Activated CD4-positive, alpha-beta memory T cell treated with anti-CD3 and anti-CD28 coated beads for 36 hours (primary cell): ENCODE measurements around the gene CKMT2. TPM values are rescaled to one million over a fixed set of nuclear protein-coding genes. Genes with fewer than 3 reads are reported as not detected.

Experiments used
- CTCF ChIA-PET: fragments of 350-600 bp; sonication (Branson Sonifier 250); formaldehyde crosslinking; loops from one replicate; lab custom pipeline; 2021; ENCODE audit warnings: antibody characterized with exemption, inconsistent platforms; lab: Charles Lee
- POLR2A ChIA-PET: fragments of 350-600 bp; sonication (Branson Sonifier 250); formaldehyde crosslinking; loops from one replicate; lab custom pipeline; 2021; ENCODE audit warnings: antibody characterized with exemption; lab: Charles Lee
- DNase-seq: peaks from one replicate; pipeline ENCODE4 v3.0.0-alpha.2; 2020
- H3K27ac Mint-ChIP-seq: one replicate; pipeline ENCODE4 v1.8.0; 2021; ENCODE audit warnings: mixed read lengths
- H3K27me3 Mint-ChIP-seq: one replicate; pipeline ENCODE4 v1.8.0; 2021; ENCODE audit warnings: mixed read lengths
- H3K36me3 Mint-ChIP-seq: one replicate; pipeline ENCODE4 v1.8.0; 2021; ENCODE audit warnings: mixed read lengths
- H3K4me1 Mint-ChIP-seq: one replicate; pipeline ENCODE4 v1.8.0; 2021; ENCODE audit warnings: low read depth, mixed read lengths
- H3K4me3 Mint-ChIP-seq: one replicate; pipeline ENCODE4 v1.8.0; 2021; ENCODE audit warnings: mild to moderate bottlenecking, mixed read lengths
- H3K9me3 Mint-ChIP-seq: one replicate; pipeline ENCODE4 v1.8.0; 2021; ENCODE audit warnings: mixed read lengths
- intact Hi-C: fragments of 100-400 bp; cut with micrococcal nuclease; formaldehyde crosslinking; loops from one replicate; pipeline ENCODE4 v1.15.1; 2023
- total RNA-seq, 2 experiments: library from RNA; stranded (reverse); gene quantifications; one replicate each; pipeline ENCODE4 v1.2.3, GENCODE V29; 2021

CKMT2 gene
- total RNA-seq, 2 experiments from 2014 or later, result not detected

DNA sequence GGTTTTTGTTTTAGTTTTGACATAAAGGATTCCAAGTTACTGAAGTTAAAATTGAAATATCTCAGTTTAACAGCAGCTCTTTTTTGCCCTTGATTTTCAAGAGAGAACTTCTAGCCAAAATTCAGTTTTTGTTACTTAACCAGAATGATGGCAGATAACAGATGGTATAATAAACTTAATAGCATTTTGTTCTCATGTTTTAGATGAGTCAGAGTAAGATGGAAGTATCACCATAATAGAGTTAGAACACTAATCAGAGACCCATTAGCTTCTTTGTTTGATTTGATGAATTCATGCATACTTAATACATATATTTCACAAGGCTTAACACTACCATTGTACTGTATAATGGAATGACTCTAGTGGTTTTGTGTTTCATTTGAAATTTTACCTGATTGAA lies 80.2 kb downstream of the CKMT2 start:
- intact Hi-C loops, result no loop called here
- Mint-ChIP-seq H3K36me3 (peaks cover 21% of the 10 kb centered on the region), H3K27ac (no peak overlapping the region), H3K27me3 (no peaks in the 10 kb centered on the region), H3K4me1 (no peaks in the 10 kb centered on the region), H3K9me3 (no peaks in the 10 kb centered on the region), H3K4me3 (no peak overlapping the region)
- POLR2A ChIA-PET, result no interaction called here
- CTCF ChIA-PET, result interaction anchor here (1.0 kb wide), 1 partner anchor 14 kb away, joined by 4 read pairs; no protein-coding TSS in a partner anchor
- no peak for DNase-seq

- ChIA-PET CTCF (interaction anchor here (1.3 kb wide), 1 partner anchor 14 kb away, joined by 3 read pairs; no protein-coding TSS in a partner anchor), POLR2A (no interaction called here)
- no peaks in the 10 kb centered on the region for H3K9me3 Mint-ChIP-seq
- H3K27ac Mint-ChIP-seq, result no peak overlapping the region
- H3K4me3 Mint-ChIP-seq, result no peak overlapping the region
- no peak for DNase-seq
- H3K4me1 Mint-ChIP-seq, result no peaks in the 10 kb centered on the region
- intact Hi-C loops, result no loop called here
- H3K27me3 Mint-ChIP-seq, result no peaks in the 10 kb centered on the region
- H3K36me3 Mint-ChIP-seq, result peaks cover 21% of the 10 kb centered on the region
Observed at GRCh38 chr5:81313686-81314085, 80.6 kb downstream of the CKMT2 start.

DNA sequence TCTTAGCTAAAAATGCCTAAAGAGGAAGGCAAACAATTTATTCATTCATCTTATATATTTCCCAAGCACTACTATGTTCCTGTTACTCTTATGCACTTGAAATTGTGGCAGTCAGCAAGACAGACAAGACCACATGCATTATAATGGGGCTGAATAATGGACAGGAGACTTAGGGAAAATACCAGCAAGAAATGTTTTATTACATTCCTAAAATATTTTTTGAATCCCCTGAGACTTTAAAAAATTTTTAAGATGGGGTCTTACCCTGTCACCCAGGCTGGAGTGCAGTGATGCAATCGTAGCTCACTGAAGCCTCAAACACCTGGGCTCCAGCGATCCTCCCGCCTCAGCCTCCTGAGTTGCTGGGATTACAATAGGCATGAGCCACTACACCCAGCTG lies 81.5 kb downstream of the CKMT2 start:
- Mint-ChIP-seq H3K36me3 (peaks cover 19% of the 10 kb centered on the region), H3K4me1 (no peaks in the 10 kb centered on the region), H3K27ac (no peak overlapping the region), H3K9me3 (no peaks in the 10 kb centered on the region), H3K4me3 (no peak overlapping the region), H3K27me3 (no peaks in the 10 kb centered on the region)
- DNase-seq, result no peak
- CTCF ChIA-PET, result interaction anchor here (1.3 kb wide), 1 partner anchor 15 kb away, joined by 3 read pairs; no protein-coding TSS in a partner anchor
- POLR2A ChIA-PET, result no interaction called here
- intact Hi-C loops, result no loop called here

GRCh38 chr5:81315336-81315735 lies 82.2 kb downstream of the CKMT2 start:
- no peak overlapping the region for H3K27ac Mint-ChIP-seq
- H3K27me3 Mint-ChIP-seq, result no peaks in the 10 kb centered on the region
- DNase-seq, result no peak
- no peaks in the 10 kb centered on the region for H3K4me1 Mint-ChIP-seq
- no peak overlapping the region for H3K4me3 Mint-ChIP-seq
- ChIA-PET CTCF (no interaction called here), POLR2A (no interaction called here)
- intact Hi-C loops, result no loop called here
- H3K36me3 Mint-ChIP-seq, result peaks cover 19% of the 10 kb centered on the region
- no peaks in the 10 kb centered on the region for H3K9me3 Mint-ChIP-seq

DNA sequence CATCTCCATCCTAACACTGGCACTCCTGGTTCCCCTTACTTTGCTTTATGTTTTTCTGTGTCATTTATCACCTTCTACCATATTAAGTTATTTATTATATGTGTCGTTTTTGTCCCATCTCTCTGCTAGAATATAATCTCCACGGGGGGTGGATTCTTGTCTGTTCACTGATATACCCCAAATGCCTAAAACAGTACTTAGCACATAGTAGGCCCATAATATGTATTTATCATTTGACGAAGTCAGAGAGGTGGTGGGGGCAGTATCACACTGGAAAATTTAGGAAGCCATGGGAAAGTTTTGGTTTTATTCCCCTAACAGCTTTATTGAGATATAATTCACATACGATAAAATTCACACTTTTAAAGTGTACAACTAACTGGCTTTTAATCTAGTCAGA lies 82.7 kb downstream of the CKMT2 start:
- no peaks in the 10 kb centered on the region for H3K4me1 Mint-ChIP-seq
- intact Hi-C loops, result no loop called here
- peaks cover 19% of the 10 kb centered on the region for H3K36me3 Mint-ChIP-seq
- H3K27ac Mint-ChIP-seq, result no peak overlapping the region
- POLR2A ChIA-PET, result no interaction called here
- CTCF ChIA-PET, result no interaction called here
- DNase-seq, result no peak
- no peaks in the 10 kb centered on the region for H3K9me3 Mint-ChIP-seq
- H3K4me3 Mint-ChIP-seq, result no peak overlapping the region
- no peaks in the 10 kb centered on the region for H3K27me3 Mint-ChIP-seq

Other genes starting within 250 kb of the CKMT2 start
- 10 to 100 TPM; 42.6 to 49.1 TPM for gene ZCCHC9, start 68.3 kb downstream of the CKMT2 start, total RNA-seq
- gene ACOT12, start 160.8 kb downstream of the CKMT2 start, total RNA-seq, result not detected